ENCODE data around the gene SCTR.

SCTR gene

GRCh38 chr2:119402645-119403560 is 121.4 kb downstream of the SCTR start:
- DNase-seq = no peak

- DNase-seq = no peak
Measured at GRCh38 chr2:119402106-119402505, 122.2 kb downstream of the SCTR start.

DNA sequence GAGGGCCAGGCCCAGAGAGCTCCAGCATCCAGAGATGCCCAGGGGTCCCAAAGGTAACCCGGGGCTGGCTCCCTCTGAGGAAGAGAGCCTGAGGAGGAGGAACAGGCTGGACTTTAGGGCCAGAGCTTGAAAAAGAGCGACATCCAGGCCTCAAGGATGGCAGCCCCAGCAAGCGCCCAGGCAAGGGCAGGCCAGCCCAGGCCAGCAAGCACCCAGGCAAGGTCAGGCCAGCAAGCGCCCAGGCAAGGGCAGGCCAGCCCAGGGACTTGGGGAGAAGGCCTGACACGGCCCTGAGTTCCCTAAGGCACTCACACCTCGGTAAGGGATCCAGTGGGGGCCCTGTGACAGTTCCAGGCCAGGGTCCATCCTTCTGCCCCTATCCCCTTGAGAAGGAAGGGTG is 127.1 kb downstream of the SCTR start:
- no peak for DNase-seq

DNA sequence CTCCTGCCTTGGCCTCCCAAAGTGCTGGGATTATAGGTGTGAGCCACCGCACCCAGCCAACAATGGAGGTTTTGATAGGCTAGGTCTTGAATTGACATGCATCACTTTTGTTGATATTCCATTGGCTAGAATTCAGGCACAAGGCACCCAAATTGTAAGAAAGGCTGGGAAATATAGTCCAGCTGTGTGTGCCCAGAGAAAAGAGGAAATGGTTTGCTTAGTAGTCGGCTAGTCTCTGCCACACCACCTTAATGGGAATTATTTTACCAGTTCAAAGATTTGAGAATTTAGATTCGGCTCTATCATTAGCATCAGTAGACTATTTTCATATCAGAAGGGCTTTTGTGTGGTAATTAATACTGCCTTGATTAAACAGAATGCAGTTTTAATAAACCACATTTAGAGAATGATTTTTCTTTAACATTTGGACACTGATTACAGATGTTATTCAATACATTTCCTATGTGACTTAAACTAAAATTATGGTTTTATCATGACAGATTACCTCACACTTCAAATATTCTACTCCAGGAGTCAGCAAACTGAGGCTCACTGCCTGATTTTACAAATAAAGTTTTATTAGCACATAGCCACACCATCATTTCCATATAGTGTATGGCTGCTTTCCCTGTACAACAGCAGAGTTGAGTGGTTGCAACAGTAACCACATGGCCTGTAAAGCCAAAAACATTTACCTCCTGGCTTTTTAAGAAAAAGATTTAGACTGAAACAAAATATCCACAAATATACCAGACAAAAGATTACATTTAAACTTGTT is 130.1 kb downstream of the SCTR start:
- DNase-seq = no peak

Data from CD4-positive, alpha-beta T cell treated with Interleukin-4 for 1 hour (primary cell).